NCI-H1048 (cell line): ENCODE data around the gene MMD2.
"Not testable (repeated sequence)": the region's sequence is repeated elsewhere in the genome, so short reads cannot be mapped to it uniquely, and the experiment has no call there.

Source experiments
- DNase-seq: peaks from one replicate; lab custom pipeline; 2025; lab: John Stamatoyannopoulos, UW

Gene MMD2

GRCh38 chr7:4958477-4959301 is at the start of gene MMD2:
Gene MMD2, minus strand, starts transcription at chr7:4959187. Its CDS starts 170 bp downstream, at chr7:4959017.
- DNase-seq, result no peak

DNA sequence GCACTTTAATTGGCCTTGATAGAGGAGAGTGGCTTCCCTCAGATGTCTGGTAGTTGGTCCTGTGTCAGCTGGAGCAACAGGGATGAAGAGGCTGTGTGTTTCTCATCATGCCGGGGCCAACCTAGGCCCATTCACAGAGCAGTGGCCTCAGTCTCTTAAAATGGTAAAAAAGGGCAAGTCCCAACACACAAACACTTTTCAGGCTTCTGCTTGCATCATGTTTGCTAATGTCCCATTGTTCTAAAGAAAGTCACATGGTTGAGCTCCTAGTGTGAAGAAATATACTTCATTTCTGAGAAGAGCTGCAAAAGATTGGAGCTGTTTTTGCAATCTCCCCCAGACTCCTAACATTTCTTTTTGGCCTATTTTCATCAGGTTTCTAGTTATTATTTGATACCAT is 46.1 kb upstream of the MMD2 start:
- DNase-seq, result no peak

DNA sequence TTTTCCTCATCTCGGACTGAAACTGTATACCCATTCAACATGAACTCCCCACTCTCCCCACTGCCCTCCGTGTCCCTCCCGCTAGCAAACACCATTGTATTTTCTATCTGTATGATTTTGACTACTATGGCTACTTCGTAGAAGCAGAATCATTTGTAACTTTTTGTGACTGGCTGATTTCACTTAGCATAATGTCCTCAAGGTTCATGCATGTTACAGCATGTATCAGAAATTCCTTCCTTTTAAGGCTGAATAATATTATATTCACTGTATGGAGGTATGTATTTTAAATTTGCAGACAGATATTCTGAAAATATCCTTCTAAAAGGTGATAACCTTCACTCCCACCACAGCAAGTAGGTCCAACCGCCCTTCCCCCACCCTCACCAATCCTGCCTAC is 42.9 kb upstream of the MMD2 start:
- no peak for DNase-seq

DNA sequence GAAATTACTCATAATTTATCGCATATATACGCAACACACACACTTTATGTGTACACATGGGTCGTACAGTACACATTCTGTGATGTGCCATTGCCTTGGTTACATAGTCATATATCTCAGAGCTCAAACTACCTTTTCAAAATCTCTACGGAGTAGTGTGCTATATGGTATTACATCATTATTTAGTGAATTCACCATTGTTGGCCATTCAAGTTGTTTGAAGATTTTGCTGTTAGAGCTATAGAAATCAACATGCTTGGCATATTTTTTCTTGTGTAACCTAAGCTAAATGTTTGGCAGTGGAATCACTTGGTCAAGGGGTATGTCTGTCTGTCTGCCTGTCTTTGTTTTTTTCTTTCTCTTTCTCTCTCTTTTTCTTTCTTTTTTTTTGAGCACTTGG is 42.0 kb upstream of the MMD2 start:
- no peak for DNase-seq

DNA sequence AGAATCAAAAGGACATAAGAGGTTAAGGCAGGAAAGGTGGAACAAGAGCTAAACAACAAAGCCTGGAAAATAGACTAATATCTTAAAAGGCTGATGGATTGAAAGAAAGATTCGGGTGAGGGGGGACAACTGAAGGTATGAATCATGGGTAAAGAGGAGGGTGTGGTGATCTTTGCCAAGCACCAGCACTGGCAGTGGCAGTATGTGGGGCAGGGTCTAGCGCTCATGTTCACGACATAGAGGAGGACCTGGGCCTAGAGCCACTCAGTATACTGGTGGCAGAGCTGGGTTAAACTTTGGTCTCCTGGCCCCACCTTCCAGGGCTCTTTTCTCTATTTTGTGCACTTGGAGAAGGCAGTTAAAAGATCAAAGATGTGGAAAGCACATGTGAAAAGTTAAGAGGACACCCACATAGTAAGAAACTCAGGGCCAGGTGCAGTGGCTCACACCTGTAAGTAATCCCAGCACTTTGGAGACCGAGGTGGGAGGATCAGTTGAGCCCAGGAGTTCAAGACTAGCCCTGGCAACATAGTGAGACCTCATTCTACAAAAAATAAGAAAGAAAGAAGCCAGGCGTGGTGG is 40.5 kb upstream of the MMD2 start:
- no peak for DNase-seq

GRCh38 chr7:4998910-4999309 is 39.9 kb upstream of the MMD2 start:
- no peak for DNase-seq

- DNase-seq, result no peak
These were observed 39.3 kb upstream of the MMD2 start for GRCh38 chr7:4998244-4998643.

- no peak for DNase-seq
These were observed 37.8 kb upstream of the MMD2 start for GRCh38 chr7:4996696-4997222.

GRCh38 chr7:4995429-4995969 is 36.5 kb upstream of the MMD2 start:
- no peak for DNase-seq

- no peak for DNase-seq
These were observed 34.5 kb upstream of the MMD2 start for GRCh38 chr7:4993471-4993870.

DNA sequence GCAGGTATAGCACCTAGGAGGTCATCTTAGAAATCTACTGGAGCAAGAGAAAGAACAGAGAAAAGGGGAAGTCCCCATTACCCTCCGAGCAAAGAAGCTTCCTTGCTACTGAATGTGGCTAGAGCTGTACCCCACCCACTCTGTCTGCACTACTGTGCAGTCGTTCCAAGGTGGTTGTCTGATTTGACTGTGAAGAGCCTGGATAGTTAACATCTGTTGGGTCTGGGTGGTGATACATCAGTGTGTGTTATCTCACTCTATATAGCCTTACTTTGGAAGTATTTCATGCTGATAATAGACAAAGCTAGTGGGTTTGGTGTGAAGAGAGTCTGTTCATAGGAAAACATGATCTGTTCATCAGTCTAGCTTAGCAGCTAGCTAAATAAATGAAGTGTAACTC is 23.8 kb upstream of the MMD2 start:
- not testable (repeated sequence) for DNase-seq

- DNase-seq, result not testable (repeated sequence)
These were observed 22.4 kb upstream of the MMD2 start for GRCh38 chr7:4981295-4981890.

DNA sequence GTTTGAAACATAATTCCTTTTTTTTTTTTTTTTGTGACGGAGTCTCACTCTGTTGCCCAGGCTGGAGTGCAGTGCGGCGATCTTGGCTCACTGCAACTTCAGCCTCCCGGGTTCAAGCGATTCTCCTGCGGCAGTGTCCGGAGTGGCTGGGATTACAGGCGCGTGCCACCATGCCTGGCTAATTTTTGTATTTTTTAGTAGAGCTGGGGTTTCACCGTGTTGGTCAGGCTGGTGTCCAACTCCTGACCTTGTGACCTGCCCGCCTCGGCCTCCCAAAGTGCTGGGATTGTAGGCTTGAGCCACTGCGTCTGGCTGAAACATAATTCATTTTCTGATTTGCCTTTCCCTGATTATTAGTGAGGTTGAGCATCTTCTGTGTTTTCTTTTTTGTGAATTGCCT is 16.6 kb upstream of the MMD2 start:
- DNase-seq, result not testable (repeated sequence)

DNA sequence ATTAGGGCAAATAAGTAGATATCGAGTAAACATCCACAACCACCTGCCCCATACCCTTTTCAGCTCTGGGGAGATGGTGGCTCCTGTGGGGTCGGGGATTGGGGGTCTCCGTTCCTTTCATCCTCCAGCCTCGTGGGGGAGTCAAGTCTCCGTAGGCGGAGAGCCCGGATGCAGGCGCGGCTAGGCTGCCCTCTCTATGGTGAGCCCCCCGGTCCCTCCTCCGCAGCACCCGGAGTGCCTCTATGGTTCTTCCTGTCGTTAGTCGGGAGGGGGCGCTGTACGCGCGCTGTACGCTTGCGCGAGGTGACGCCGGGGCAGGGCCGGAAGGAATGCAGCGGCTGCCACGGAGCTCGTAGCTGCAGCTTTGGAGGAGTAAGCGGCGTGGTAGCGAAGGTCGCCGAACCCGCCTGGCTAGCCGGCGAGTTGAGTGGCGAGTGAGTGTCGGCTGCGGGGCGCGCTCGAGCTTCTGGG is 14.8 kb upstream of the MMD2 start:
- peak; percentile 73 for DNase-seq

DNA sequence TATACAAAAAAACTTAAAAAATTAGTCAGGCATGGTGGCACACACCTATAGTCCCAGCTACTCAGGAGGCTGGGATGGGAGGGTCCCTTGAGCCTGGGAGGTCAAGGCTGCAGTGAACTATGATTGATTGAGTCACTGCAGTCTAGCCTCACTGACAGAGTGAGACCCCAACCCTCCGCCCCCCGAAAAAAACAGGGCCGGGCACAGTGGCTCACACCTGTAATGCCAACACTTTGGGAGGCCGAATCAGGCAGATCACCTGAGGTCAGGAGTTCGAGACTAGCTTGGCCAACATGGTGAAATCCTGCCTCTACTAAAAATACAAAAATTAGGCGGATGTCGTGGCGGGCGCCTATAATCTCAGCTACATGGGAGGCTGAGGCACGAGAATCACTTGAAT is 13.5 kb upstream of the MMD2 start:
- not testable (repeated sequence) for DNase-seq

GRCh38 chr7:4965295-4966022 is 6.5 kb upstream of the MMD2 start:
- DNase-seq, result no peak

- DNase-seq, result no peak
These were observed 5.5 kb upstream of the MMD2 start for GRCh38 chr7:4964506-4964905.

- DNase-seq, result no peak
These were observed 4.1 kb upstream of the MMD2 start for GRCh38 chr7:4962872-4963775.

GRCh38 chr7:4960363-4960762 is 1.4 kb upstream of the MMD2 start:
- no peak for DNase-seq

DNA sequence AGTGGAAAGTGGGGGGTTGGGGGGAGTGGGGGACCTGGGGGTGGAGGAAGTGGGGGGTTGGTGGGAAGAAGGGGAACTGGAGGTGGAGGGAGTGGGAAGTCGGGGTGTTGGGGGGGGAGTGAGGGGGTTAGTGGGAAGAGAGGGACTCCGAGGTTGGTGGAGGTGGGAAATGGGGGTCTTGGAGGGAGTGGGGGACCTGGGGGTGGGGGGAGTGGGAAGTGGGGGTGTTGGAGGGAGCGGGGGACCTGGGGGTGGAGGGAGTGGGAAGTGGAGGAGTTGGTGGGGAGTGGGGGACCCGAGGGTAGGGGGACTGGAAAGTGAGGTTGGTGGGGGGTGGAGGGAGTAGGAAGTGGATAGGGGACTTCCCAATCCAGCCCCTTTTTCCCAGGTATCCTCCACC is 906 bp upstream of the MMD2 start:
- DNase-seq, result no peak

DNA sequence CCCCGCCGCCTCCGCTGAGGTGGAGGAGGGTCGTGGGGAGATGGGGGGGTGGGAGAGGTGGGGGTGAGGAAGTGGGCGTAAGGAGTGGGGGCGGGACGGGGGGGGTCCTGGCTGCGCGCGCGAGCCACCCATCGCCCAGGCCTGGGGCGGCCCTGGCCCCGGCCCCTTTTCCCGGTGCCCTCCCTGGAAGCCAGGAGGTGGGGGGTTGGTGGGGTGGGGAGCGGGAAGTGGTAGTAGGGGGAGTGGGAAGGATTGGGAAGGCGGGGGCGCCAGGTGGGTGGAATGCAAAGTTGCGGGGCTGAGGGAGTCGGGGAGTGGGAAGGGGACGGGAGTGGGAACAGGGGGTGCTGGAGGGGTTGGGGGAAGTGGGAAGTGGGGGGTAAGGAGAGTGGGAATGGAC is 319 bp upstream of the MMD2 start:
- DNase-seq, result no peak
